ENCODE data around the gene FAM221B. TPM values are rescaled to one million over a fixed set of nuclear protein-coding genes. Genes with fewer than 3 reads are reported as not detected.

Gene FAM221B
- total RNA-seq, 3 donors from 2014 or later = not detected

DNA sequence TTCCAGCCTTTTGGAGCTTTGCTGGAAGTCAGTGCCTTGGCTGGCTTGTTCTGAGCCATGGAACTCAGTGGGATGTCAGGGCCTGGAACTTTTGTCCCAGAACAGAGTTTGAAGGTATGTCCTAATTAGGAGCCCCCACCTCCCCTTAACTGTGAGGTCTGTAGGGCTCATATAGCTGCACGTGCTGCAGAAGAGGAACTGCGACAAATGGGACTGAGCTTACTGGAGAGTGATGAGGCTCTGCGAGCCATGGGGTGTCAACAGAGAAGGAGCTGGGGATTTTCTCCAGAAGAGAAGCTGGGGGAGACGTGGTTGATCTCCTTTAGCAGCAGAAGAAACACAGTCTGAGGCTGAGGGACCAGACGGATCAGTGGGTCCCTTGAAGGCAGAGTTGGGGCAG, 11.4 kb upstream of the FAM221B start:
- Mint-ChIP-seq H3K9me3 (no peaks in the 10 kb centered on the region), H3K27me3 (ENCODE audit: low read depth) (no peaks in the 10 kb centered on the region), H3K4me1 (ENCODE audit: low read depth) (peaks cover 8% of the 10 kb centered on the region), H3K36me3 (ENCODE audit: insufficient read depth) (no peaks in the 10 kb centered on the region), H3K4me3 (no peak overlapping the region)
- ATAC-seq (no peak), DNase-seq (no peak)

DNA sequence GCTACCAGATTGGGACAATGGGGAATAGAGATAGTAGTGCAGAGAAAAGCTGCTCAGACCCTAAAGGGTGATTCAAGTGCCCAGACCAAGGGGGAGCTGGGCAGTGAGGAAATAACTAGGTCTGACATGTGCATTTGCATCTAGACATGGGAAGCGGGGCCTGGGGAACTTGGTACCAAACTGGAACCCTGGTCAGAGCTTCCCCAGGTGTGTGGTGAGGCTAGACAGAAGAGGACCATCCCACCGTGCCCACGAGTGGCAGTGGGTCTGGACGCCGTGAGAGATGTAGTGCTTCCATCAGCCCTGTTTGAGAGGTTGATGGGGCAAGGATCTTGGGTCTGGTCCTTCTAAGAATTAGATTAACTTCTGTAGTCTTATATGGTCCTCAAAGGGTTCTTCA, 8.1 kb upstream of the FAM221B start:
- DNase-seq = no peak
- Mint-ChIP-seq H3K27me3 (ENCODE audit: low read depth) (no peaks in the 10 kb centered on the region), H3K4me3 (no peak overlapping the region), H3K9me3 (no peaks in the 10 kb centered on the region), H3K4me1 (ENCODE audit: low read depth) (peaks cover 5% of the 10 kb centered on the region), H3K36me3 (ENCODE audit: insufficient read depth) (no peaks in the 10 kb centered on the region)
- ATAC-seq = no peak

DNA sequence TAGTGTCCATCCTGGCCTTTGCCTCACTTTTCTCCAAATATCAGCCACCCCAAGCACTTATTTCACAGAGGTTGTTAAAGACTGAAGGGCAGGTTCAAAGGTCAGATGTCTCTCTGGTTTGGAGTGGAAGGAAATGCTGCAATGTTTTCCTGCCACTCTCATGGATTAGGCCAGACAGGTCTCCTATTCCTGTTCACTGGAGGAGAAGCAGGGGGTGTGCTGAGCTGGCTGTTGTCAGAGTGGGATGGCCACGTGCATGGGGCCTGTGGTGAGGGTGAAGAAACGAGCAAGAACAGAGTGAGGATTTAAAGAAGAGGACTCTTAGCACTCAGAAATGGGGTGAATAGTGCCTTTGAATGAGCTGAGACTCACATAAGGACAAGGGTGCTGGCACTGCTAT, 7.2 kb upstream of the FAM221B start:
- no peak overlapping the region for H3K4me3 Mint-ChIP-seq
- peaks cover 9% of the 10 kb centered on the region for H3K4me1 Mint-ChIP-seq (ENCODE audit: low read depth)
- H3K36me3 Mint-ChIP-seq (ENCODE audit: insufficient read depth) = no peaks in the 10 kb centered on the region
- H3K27me3 Mint-ChIP-seq (ENCODE audit: low read depth) = no peaks in the 10 kb centered on the region
- ATAC-seq = no peak
- H3K9me3 Mint-ChIP-seq = no peaks in the 10 kb centered on the region
- no peak for DNase-seq

DNA sequence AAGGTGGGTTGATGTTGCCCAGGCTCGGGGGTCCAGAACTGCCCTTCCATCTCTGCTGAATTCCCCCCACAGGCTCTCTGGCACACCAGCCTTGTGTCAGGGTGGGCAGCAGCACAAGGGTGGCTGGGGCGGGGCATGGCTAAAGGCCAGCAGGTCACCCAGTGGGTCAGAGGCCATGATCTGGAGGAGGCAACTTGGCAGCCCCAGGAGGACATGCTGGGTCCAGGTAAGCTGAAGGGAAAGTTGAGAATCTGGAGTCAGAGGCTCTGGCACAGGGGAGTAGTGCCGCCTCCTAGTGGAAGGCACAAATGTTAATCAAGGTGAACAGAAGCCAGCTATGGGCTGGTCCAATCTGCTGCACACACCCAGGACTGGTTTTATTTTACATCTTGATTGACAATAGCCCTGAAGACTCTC, 6.7 kb upstream of the FAM221B start:
- ATAC-seq (no peak), DNase-seq (no peak)
- Mint-ChIP-seq H3K27me3 (ENCODE audit: low read depth) (no peaks in the 10 kb centered on the region), H3K4me3 (no peak overlapping the region), H3K36me3 (ENCODE audit: insufficient read depth) (no peaks in the 10 kb centered on the region), H3K9me3 (no peaks in the 10 kb centered on the region), H3K4me1 (ENCODE audit: low read depth) (peaks cover 12% of the 10 kb centered on the region)

DNA sequence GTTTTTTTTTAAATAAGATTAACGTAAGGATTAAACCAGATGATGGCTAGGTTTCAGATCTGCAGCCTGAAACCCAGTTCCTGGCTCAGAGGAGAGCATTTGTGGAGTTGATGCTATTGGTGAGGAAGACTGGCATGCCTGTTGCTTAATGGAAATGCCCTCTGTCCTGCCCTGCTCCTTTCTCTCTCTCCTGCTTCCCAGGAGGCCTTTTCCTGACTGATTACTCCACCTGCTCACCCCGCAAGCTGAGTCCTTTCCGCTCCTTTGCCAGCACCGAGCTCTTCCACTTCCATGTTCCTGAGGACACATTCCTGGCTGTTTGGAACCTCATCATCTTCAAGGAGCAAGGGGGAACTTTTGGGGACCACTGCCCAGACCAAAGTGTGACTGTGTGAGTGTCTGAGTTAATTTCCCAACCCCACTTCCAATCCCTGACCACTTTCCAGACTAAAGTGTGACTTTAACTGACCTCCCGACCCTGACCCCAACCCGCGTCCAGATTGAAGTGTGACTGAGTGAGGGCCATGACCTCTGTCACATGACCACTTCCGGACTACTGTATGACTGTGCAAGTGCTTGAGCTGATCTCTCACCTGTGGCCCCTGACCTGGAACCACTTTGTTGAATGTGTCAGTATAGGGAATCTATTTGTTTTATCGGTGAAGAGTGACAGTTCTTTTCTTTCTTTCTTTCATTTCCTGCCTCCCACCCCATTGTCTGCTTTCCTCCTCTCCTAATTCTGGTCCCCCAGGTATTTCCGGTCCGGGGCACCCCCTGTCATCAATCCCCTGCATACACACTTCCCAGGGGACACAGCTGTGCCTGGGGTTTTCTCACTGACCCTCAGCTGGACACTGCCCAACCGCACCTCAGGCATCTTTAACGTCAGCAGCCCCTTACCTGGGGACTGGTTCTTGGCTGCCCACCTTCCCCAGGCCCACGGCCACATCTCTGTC, 6.0 kb upstream of the FAM221B start:
- H3K4me1 Mint-ChIP-seq (ENCODE audit: low read depth) = peaks cover 19% of the 10 kb centered on the region
- no peaks in the 10 kb centered on the region for H3K27me3 Mint-ChIP-seq (ENCODE audit: low read depth)
- no peak for ATAC-seq
- H3K9me3 Mint-ChIP-seq = no peaks in the 10 kb centered on the region
- no peaks in the 10 kb centered on the region for H3K36me3 Mint-ChIP-seq (ENCODE audit: insufficient read depth)
- no peak for DNase-seq
- no peak overlapping the region for H3K4me3 Mint-ChIP-seq

DNA sequence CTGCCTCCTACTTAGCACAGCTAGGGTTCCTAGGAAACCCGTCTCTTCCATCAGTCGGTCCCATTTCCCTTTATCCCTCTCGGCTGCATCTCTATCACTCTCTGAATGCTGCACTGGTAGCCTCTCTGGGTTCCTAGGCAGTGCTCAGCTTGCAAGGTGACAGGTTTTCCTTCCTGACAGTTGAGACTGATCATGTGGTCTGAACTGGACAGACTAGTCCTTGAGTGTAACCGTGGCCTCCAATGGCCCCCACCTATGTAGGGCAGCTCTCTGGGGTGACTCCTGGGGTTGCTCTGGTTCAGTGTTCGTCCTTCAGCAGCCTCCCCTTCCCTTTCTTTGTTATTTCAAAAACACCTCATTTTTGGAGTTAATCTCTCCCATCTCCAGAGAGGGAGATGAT, 4.3 kb upstream of the FAM221B start:
- Mint-ChIP-seq H3K27me3 (ENCODE audit: low read depth) (no peaks in the 10 kb centered on the region), H3K4me1 (ENCODE audit: low read depth) (peaks cover 28% of the 10 kb centered on the region), H3K9me3 (no peaks in the 10 kb centered on the region), H3K36me3 (ENCODE audit: insufficient read depth) (no peaks in the 10 kb centered on the region), H3K4me3 (no peak overlapping the region)
- ATAC-seq = no peak
- DNase-seq = no peak

DNA sequence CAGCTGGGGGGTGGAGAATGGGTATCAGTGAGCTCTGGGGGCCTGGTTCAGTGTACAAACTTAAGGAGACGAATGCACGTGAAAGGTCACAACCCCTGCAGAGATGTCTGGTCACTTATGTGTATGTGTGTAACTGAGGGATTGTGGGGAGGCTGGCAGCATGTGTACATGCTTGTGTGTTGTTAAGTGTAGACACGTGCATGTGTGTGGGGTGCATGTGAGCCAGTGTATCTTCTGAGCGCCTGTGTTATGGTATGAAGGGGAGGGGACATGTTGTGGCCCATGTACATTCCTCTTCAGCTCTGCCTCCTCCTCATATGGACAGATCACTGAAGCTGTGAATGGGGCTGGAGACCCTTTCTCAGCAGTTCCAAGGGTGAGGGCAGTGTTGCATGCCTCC, 2.5 kb upstream of the FAM221B start:
- DNase-seq = no peak
- Mint-ChIP-seq H3K4me1 (ENCODE audit: low read depth) (peaks cover 30% of the 10 kb centered on the region), H3K27me3 (ENCODE audit: low read depth) (no peaks in the 10 kb centered on the region), H3K4me3 (no peak overlapping the region), H3K9me3 (no peaks in the 10 kb centered on the region), H3K36me3 (ENCODE audit: insufficient read depth) (no peaks in the 10 kb centered on the region)
- no peak for ATAC-seq

DNA sequence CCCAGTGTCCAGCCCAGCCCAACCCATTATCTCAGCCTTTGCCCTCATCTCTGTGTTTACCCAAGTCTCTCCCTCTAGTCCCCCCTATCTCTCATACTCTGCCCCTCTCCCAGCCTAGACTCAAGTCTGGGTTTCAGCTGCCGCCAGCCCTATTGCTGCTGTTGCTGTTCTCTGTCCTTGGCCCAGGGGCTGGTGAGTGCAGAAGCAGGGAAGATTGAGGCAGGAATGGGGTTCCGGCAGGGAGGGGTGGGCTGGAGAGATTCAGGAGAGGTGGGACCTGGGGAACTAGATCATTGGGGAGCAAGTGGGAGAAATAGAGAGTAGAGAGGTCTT, 1.2 kb upstream of the FAM221B start:
- no peaks in the 10 kb centered on the region for H3K9me3 Mint-ChIP-seq
- H3K36me3 Mint-ChIP-seq (ENCODE audit: insufficient read depth) = no peaks in the 10 kb centered on the region
- peaks cover 33% of the 10 kb centered on the region for H3K4me1 Mint-ChIP-seq (ENCODE audit: low read depth)
- H3K4me3 Mint-ChIP-seq = peak overlapping the region; percentile 74
- H3K27me3 Mint-ChIP-seq (ENCODE audit: low read depth) = no peaks in the 10 kb centered on the region
- ATAC-seq (no peak), DNase-seq (no peak)

DNA sequence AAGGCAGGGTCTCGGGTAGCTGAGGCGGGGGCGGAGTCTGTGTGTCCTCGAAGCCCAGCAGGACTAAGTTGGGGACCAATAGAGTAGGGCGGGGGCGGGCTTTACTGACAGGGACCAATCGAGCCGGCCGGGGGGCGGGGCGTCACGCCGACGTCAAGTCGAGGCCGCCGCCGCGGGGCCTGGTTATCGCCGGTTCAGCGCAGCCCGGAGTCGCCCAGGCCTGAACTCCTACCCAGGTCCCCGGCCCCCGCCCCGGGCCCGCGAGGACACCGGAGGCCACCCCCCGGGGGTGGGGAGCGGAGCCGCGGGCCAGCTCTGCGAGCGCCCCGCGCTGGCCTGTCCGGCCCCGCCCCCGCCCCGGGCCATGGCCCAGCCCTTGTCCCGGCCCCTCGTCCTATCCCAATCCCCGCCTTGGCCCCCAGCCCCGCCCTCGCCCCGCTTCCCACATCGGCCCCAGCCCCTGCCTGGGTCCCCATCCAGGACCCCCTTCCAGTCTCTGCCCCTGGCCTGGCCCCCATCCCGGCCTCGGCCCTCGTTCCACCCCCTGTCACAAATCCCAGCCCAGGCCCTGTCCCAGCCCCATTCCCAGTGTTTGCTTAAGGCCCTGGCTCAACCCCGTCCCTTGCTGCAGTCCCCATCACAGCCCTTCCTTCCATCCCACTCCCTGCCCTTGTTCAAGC, 692 bp upstream of the FAM221B start, which contains the start of gene TMEM8B:
Gene TMEM8B (plus strand): TSS at position 145 of the 680 bp plus-strand sequence. CDS start 220 bp downstream, at position 365.
- Mint-ChIP-seq H3K4me1 (ENCODE audit: low read depth) (peaks cover 28% of the 10 kb centered on the region), H3K4me3 (peak within 1 kb of the TSS; percentile 97), H3K36me3 (ENCODE audit: insufficient read depth) (no peaks in the 10 kb centered on the region), H3K27me3 (ENCODE audit: low read depth) (no peaks in the 10 kb centered on the region), H3K9me3 (no peaks in the 10 kb centered on the region)
- DNase-seq = peak; percentile 94
- peak; percentile 97 to 98 for ATAC-seq

DNA sequence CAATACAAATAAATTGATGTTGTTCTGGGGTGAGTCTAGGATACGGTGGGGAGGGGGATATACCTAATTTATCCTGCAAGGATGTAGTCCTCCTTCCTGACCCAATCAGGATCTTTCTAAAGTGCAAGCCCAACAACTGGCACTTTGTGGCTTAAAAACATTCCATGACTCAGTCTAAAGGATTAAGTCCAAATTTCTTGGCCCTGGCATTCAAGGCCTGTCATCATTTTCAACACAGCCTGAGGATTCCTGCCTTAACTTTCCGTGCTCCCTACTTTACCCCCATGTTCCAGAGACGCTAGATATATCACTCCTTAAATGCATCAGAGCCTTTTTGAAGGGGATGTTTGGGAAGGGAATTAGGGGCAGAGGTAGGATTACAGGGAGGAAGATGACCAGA, 1.0 kb downstream of the FAM221B start:
- Mint-ChIP-seq H3K9me3 (no peaks in the 10 kb centered on the region), H3K27me3 (ENCODE audit: low read depth) (no peaks in the 10 kb centered on the region), H3K4me3 (peak overlapping the region; percentile 97), H3K36me3 (ENCODE audit: insufficient read depth) (no peaks in the 10 kb centered on the region), H3K4me1 (ENCODE audit: low read depth) (peaks cover 28% of the 10 kb centered on the region)
- ATAC-seq (no peak), DNase-seq (no peak)

DNA sequence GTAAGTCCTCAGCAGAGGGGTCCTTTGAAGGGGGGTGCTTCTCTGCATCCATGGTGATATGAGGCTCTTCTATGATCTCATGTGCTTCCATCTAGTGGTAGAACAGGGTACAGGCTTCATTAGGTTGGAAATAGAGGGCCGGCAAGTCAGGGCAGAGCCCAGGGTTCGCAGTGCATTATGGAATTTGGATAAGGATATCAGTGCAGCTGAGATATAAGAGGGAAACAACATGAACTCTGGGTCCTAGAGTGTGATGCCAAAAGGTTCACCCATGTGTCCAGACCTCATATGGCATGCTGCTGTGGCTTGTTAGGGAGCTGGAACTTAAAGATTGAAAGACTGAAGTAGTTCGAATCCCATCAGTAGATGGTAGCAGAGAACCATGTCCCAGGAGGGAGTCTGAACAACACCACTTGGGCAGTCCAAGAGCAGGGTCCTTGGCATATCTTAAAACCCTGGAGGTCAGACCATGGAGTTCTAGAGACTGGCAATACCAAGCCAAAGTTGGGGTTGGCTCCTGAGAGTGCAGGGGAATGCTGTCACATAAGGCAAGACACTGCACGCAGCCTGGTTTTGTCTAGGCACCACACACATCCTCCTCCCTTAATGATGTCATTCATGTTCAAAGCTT, 2.3 kb downstream of the FAM221B start:
- no peaks in the 10 kb centered on the region for H3K27me3 Mint-ChIP-seq (ENCODE audit: low read depth)
- H3K4me3 Mint-ChIP-seq = no peak overlapping the region
- peak; percentile 34 to 37 for ATAC-seq

DNA sequence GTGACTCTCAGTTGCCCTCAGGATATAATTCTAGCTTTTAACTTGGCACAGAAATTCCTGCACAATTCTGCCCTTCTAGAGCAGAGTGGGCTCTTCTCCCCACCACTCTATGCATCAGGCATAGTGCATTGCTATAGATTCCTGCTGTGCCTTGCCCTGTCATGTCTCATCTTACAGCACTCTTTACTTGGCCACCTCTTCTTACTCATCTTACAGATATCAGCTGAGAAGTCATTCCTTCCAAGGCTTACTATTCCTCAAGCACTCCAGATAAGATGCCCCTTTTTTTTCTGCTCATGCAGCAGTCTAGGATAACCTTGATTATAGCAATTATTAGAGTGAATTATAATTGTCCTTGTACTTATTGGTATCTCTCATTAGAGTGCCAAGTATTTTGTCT, 5.6 kb downstream of the FAM221B start:
- DNase-seq (no peak), ATAC-seq (no peak)
- no peaks in the 10 kb centered on the region for H3K9me3 Mint-ChIP-seq
- no peak overlapping the region for H3K4me3 Mint-ChIP-seq
- H3K4me1 Mint-ChIP-seq (ENCODE audit: low read depth) = peaks cover 5% of the 10 kb centered on the region
- peaks cover 2% of the 10 kb centered on the region for H3K27me3 Mint-ChIP-seq (ENCODE audit: low read depth)
- no peaks in the 10 kb centered on the region for H3K36me3 Mint-ChIP-seq (ENCODE audit: insufficient read depth)

More for the DNA sequence above, 2.3 kb downstream of the FAM221B start:
- Mint-ChIP-seq H3K9me3 (no peaks in the 10 kb centered on the region), H3K4me1 (ENCODE audit: low read depth) (peaks cover 26% of the 10 kb centered on the region), H3K36me3 (ENCODE audit: insufficient read depth) (no peaks in the 10 kb centered on the region)
- DNase-seq = no peak

DNA sequence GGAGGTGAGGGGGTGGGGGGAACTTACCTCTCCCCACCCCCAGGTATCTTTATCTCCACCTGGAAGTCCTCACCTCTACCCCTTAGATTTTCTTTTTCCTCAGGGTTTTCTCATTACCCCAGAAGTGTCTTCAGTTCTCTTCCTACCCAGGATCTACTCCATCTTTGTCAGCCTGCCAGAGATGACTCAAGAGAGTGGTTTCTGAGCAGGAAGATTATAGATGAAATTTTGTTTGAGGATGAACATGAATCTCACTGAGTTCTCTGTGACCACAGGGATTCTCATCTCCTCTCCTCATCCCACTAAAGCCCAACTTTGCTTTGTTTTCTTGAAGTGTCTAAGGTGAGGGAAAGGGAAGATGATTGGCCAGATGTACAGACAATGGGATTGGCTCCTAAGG, 8.5 kb downstream of the FAM221B start:
- H3K27me3 Mint-ChIP-seq (ENCODE audit: low read depth) = peaks cover 2% of the 10 kb centered on the region
- H3K36me3 Mint-ChIP-seq (ENCODE audit: insufficient read depth) = no peaks in the 10 kb centered on the region
- H3K4me1 Mint-ChIP-seq (ENCODE audit: low read depth) = peaks cover 4% of the 10 kb centered on the region
- DNase-seq (no peak), ATAC-seq (no peak)
- H3K4me3 Mint-ChIP-seq = no peak overlapping the region
- no peaks in the 10 kb centered on the region for H3K9me3 Mint-ChIP-seq

DNA sequence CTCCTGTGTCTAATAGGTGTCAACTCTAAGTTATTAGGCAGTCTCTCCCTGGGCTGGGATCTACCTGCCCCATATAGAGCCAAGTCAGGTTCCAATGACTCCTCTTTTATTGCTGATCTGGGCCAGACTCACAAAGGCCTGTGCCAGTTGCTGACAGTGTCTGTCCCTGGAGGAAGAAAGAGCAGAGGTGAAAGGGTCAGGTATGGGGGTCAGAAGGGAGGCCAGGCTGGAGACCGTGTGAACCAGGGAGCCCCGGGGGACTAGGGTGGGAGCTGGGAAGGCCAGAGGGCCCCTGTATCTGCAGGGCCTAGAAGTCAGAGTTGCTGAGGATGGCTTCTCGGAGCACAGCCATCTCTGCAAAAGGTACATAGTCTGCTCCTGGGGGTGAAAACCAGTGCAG, 10.2 kb downstream of the FAM221B start:
- DNase-seq = no peak
- Mint-ChIP-seq H3K36me3 (ENCODE audit: insufficient read depth) (no peaks in the 10 kb centered on the region), H3K27me3 (ENCODE audit: low read depth) (peaks cover 2% of the 10 kb centered on the region), H3K4me1 (ENCODE audit: low read depth) (peaks cover 14% of the 10 kb centered on the region), H3K4me3 (no peak overlapping the region), H3K9me3 (no peaks in the 10 kb centered on the region)
- no peak for ATAC-seq

All from activated T-cell treated with anti-CD3 and anti-CD28 coated beads, Interleukin-2, amount 50 U/mL, for 4 hours (primary cell).